GM12875 (cell line): ENCODE results near the gene PCCA.

Source experiments
- H3K4me3 ChIP-seq: one replicate; pipeline ENCODE4 v1.5.1; 2011; ENCODE audit warnings: low read depth, low read length, control low read depth
- TF ChIP-seq, protein P1 (sequence below): IDR thresholded peaks from 2 replicates; pipeline ENCODE4 v1.5.1; 2011; ENCODE audit warnings: low read depth, mild to moderate bottlenecking, control low read depth, inconsistent platforms, low read length, moderate library complexity, borderline replicate concordance; ENCODE audit not compliant: insufficient read depth

Gene PCCA

DNA sequence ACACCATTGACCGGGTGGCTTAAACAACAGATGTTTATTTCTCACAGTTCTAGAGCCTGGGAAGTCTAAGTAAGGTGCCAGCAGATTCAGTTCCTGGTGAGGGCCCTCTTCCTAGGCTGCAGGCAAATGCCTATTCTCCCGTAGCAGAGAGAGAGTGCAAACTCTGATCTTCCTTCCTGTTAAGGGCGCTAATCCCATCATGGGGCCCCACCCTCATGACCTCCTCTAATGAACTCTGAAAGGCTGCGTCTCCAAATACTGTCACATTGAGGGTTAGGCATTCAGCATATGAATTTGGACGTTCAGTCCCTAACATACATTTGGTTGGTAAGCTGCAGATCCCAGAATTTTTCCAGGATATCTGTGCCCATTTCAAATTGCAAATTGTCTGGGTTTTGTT lies 370.9 kb downstream of the PCCA start:
- H3K4me3 ChIP-seq = no peak overlapping the region
- TF ChIP-seq, protein P1, sequence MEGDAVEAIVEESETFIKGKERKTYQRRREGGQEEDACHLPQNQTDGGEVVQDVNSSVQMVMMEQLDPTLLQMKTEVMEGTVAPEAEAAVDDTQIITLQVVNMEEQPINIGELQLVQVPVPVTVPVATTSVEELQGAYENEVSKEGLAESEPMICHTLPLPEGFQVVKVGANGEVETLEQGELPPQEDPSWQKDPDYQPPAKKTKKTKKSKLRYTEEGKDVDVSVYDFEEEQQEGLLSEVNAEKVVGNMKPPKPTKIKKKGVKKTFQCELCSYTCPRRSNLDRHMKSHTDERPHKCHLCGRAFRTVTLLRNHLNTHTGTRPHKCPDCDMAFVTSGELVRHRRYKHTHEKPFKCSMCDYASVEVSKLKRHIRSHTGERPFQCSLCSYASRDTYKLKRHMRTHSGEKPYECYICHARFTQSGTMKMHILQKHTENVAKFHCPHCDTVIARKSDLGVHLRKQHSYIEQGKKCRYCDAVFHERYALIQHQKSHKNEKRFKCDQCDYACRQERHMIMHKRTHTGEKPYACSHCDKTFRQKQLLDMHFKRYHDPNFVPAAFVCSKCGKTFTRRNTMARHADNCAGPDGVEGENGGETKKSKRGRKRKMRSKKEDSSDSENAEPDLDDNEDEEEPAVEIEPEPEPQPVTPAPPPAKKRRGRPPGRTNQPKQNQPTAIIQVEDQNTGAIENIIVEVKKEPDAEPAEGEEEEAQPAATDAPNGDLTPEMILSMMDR = no peak

- TF ChIP-seq, protein P1 = no peak
- no peak overlapping the region for H3K4me3 ChIP-seq
These were observed 371.4 kb downstream of the PCCA start for GRCh38 chr13:100460266-100460665.

- H3K4me3 ChIP-seq = no peak overlapping the region
- TF ChIP-seq, protein P1 = no peak
These were observed 371.9 kb downstream of the PCCA start for GRCh38 chr13:100460791-100461190.

- TF ChIP-seq, protein P1 = no peak
- H3K4me3 ChIP-seq = no peak overlapping the region
These were observed 372.6 kb downstream of the PCCA start for GRCh38 chr13:100461309-100462030.

DNA sequence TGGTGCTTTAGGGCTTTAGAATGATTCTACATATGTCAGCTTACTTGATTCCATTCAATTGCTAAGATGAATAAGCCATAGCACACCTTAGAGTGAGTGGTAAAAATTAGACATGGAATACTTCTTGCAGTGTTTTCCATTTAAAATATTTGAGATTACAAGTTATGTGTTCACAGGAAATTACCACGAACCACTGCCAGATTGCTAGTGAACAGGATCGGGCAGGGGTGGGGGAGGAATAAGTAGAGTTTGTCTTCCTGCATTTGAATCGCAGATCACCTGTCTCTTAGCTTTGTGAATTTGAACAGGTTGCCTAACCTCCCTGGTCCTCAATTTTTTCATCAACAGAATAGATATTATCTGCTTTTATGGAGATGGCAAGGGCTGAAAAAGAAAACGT lies 375.1 kb downstream of the PCCA start:
- no peak overlapping the region for H3K4me3 ChIP-seq
- TF ChIP-seq, protein P1 = no peak

- TF ChIP-seq, protein P1 = no peak
- H3K4me3 ChIP-seq = no peak overlapping the region
These were observed 376.7 kb downstream of the PCCA start for GRCh38 chr13:100465558-100465957.

- TF ChIP-seq, protein P1 = no peak
- no peak overlapping the region for H3K4me3 ChIP-seq
These were observed 382.1 kb downstream of the PCCA start for GRCh38 chr13:100470866-100471505.
